ENCODE measurements around the gene RASL10B.

Gene RASL10B

DNA sequence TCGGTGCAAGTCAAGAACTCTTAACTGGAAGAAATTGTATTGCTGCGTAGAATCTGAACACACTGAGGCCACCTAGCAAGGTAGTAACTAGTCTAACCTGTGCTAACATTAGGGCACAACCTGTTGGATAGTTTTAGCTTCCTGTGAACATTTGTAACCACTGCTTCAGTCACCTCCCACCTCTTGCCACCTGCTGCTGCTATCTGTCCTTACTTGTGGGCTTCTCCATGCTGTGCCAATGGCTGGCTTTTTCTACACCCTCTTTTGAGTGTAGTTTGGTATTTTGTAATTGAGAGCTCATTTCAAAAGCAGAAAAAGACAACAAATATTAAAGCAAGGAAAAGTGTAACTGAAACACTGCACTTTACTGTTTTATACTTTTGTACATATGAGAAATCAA lies 7.7 kb upstream of the RASL10B start:
- no peak for DNase-seq

DNA sequence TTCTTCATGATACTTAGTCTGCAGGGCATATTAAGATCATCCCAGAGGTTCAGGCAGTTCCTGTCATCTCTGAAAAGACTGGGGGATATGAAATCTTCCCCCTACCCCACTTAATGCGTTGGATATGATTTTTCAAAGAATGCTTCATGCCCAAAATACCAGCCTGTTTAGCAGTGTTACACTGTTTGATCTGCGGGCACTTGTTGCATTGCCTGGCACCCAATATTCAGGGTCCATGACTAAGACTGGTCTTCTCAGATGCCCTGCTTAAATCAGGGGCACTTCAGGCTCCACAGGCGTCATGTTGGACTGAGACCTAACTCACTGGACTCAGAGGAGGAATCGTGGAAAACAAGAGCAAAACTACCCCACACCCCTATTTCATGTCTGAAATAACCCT lies 6.4 kb upstream of the RASL10B start:
- DNase-seq = no peak

DNA sequence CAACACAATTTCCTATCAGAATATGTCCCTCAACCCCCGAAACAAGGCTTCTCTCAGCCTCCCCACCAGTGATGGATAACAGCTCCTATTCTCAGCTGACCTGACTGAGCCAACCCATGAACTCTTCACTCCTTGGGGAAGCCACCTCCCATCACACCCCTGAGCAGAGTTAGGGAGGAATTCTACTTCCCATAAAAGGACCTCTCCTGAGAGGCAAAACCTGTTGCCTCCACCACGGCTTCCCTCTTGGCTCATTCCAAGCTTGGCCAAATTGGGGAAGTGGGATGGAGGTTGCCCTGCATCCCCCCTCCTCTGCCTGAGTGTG lies 5.7 kb upstream of the RASL10B start:
- no peak for DNase-seq

DNA sequence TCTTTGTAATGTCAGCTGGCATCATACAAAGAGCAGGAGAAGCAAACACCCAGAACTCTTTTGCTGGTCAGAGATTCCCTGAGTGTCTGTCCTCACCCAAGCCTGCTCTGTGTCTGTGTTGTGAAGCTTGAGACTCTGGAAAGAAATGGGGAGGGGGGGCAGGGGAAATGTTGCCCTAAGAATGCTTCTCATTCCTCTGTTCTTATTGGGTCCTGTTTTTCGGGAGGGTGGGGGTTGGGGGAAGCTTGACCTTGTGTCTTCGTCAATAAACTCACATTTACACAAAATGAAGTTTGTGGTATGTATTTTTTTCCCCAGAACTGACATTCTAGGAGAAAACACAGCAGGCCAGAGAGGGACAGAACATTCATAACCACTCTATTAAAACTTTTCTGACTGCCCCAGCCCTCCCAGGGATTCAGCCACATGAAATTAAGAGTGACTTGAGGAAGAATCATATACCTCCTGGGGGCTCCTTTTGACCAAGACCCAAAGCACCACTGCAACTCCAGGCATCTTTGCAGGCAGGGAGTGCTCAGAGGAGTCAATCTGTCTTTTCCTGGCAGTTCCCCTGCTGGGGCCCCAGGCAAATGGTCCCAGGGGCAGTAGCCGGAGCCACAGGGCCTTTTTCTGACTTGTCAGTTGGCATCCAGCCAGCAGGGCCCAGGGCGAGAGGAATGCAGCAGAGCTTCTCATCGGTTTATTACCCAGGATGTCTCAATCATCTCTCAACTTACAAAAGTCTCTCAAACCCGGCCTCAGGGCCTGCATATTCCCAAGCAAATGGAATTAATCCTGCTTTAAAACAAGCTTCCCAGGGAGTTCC lies 5.1 kb upstream of the RASL10B start:
- DNase-seq = peak; percentile 82

DNA sequence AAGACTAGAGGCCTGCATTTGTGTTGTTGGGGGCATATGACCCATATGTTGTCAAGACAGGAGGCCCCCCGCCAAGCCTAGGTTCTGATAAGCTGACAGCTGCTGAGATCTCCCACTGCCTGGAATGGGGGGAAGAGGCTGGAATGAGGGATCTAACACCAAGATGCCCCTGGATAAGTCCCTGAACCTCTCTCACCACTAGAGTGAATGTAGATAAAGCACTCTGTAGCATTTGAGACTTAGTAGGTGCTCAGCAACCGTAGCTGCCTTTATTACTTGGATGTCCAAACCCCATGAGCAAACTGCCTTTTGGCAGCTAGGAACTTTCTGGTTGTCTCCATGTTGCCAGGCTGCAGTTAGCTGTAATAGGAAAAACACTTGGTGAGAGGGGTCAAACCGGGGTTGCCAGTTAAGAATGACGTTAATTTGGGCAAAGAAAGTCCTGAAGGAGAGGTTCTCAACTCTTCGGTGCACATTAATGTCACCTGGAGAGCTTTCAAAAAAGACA lies 4.4 kb upstream of the RASL10B start:
- no peak for DNase-seq

DNA sequence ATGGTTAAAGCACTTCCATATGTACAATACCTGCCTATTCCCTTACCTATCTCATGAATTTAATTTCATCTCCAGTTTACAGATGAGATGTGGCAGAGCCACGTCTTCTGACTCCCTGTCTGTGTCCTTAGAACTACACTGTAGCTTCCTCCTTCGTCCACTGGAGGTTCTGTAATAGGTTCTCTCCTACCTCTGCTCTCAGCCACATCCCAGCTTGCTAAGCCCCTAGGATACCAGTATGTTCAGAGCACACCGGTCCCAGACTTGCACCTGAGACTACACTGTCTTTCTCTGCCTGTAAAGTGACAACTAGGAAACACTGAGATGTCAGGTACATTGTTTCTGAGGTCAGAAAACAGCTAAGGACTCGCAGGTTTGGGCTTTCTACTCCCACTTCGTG lies 3.8 kb upstream of the RASL10B start:
- no peak for DNase-seq

DNA sequence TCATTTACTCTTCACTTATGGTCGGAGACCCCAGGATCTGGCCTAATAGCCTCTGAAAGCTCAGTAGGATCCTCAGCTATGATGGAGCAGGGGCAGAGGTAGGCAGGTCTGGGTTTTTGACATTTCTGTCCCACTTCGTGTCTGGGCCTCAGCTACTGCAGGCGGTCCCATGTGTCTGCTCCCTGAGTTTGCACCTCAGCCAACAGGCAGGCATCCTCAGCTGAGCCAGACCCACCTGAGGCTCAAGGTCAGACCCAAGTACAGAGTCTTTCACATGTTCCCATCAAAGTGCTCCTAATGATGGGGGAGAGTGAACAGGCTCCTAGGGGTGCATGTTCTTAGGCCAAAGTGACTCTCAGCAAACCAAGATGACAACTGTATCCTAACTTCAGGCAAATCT lies 2.9 kb upstream of the RASL10B start:
- no peak for DNase-seq

DNA sequence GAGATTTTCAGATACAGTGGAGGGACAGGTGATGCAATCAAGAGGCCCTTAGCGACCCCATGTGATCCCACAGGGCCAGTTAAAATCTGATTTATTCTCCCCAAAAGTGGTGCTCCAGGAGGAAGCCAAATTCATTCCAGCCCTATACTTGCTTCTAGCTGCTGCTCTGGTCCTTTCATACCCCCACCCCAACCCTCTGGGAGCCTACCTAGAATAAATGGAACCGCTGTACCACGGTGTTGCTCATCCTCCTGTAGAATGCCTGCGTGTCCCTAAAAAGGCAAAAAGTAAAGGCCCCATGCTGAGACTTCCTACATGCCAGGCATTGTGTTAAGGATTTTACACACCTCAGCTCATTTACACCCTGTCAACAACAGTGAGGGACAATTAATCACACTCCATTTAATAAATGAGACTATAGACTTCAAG lies 2.0 kb upstream of the RASL10B start:
- no peak for DNase-seq

DNA sequence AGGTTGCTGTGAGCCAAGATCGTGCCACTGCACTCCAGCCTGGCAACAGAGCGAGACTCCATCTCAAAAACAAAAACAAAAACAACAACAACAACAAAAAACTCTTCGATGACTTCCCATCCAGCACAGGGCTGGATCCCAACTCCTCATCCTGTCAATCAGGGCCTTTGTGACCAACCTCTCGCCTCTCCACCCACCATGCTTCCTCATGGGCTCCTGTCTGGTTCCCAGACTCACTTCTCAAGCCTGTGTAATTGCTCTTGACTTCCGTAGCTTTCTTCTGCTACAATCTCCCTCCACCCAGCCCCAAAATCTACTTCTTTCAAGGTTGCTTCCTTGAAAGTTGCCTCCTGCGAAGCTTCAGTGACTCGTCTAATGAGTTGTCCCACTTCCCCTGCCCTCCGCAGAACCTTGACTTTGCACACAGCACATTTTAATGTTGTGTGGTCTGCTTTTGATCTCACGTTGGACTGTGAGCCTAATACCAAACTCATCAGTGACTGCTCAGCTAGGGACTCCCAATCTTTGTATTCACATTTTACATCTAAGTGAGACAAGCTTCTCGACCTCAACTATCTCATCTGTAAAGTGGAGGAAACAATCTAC lies 936 bp upstream of the RASL10B start:
- DNase-seq = no peak

DNA sequence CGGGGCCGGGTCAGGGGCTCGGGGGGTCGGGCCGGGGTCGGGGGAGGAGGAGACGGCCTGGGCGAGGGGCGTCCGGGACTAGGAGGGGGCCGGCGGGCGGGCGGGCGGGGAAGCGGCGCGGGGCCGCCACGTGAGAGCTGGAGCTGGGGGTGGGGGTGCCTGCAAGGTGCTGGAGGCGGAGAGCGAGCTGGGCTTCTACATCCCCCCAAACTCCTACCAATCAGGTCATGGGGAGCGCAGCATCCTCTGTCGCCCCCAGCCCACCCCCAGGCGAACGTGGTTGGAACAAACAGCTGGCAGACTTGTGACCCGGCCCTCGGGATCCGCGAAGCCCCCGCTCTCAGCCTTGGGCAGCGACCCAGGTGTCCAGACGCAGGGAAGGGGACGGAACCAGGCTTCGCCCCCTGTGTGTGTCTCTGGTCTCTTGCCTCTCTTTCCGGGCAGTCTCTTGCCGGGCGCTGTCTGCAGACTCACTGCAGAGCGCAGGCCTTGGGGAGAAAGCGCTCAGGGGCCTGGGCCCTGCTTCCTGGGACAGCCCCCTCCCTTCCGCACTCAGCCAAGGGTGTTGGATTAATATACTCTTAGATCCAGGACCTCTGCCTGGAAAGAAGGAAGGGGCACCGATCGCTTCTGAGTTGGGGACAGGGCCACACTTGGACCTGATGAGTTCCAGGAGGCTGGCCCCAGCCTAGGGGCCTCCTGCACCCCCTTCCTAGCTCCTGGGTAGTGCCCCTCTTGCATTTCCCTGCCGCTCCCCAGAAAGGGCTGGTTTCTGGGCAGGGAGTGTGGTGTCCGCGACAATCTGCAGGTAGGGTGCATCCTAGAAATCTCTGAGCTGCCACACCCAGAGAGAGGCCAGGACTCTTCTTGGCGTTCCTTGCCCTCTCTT lies 722 bp downstream of the RASL10B start:
- DNase-seq = no peak

DNA sequence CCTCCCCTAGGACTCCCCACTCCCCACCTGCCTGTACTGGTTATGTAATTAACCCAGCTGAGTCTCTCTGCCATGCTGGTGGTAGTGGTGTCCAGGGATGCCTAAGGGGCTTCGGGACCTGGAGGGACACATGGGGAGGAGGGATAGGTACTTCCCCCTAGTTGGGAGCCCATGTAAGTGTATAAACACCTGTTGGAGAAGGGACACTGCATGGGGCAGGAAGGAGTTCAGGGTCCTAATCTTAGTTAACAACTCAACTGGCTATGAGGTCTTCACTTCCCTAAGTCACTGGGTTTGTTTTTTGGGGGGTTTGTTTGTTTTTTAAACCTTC lies 1.3 kb downstream of the RASL10B start:
- DNase-seq = no peak

DNA sequence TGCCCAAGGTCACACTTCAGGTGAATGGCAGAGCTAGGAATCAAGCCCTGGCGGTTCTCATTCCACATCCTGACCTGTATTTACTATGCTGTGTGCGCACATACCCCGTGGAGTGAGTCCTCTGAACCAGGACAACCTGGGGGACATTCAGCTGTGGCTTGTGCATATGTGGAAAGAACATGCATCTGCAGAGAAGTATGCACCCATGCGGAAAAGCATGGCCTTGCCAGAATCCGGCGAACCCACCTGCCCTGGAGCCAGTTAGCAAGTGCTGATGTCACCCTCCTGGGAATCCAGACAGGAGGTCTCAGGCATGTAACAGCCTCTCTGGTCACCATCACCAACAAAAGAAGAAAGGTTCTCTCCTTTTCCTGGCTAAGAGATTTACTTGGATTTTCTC lies 1.9 kb downstream of the RASL10B start:
- no peak for DNase-seq

DNA sequence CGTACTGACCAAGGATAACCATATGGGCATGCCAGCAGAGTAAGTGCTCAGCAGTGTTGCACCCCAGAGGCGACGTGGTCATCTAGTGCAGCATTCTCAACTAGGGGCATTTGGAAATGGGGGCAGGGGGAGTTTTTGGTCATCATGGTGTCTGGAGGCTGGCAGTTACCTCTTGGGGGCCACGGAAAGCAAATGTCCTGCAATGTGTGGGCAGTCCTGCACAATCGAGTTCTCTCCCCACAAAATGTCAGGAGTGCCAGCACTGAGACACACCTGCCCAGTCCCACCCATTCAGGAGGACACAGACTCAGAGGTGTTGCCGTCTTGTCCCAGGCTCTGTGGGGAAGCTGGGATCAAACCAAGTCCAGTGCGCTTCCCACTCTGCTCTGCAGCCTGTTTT lies 3.0 kb downstream of the RASL10B start:
- no peak for DNase-seq

DNA sequence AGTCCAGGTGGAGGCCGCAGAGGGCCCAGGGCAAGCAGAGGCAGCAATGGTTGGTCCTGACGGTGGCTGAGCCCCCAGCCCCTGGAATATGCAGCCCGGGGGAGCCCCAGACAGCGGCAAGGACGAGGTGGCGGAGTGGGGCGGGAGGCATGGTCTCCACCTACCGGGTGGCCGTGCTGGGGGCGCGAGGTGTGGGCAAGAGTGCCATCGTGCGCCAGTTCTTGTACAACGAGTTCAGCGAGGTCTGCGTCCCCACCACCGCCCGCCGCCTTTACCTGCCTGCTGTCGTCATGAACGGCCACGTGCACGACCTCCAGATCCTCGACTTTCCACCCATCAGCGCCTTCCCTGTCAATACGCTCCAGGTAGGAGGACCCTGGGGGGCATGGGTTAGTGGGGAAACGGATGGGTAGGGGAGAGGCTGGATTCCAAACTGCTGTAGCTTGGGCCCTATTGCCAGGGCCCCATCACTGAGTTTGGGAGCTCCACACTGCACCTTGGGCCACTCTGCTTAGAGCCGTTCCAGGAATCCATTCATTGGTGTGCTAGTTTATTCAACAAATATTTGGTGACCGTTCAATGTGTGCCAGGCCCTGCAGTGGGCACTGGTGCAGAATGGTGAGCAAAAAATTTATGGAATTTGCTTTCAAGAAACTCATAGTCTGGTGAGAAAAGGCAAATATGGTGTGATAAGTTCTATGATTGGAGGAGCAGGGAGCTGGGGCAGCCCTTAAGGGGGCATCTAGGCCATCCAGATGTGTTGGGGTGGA lies 3.8 kb downstream of the RASL10B start:
- DNase-seq = no peak

DNA sequence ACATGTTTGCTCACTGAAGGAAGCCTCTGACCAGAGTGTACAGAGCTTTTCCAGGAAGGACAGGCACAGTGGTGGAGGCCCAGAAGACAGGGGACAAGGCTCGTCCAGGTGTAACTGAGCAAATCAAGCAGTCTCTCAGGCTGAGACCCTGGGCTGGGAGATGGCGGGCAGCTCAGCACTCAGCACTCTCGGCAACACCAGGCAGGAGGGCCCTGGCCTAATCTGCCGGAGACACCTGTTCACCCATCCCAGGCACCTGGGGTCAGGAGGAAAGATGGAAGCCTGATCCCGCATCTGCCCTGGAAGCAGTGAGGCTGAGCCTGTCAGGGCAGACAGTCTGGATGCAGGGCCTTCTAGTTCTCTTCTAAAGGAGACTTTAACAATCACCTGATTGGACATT lies 4.8 kb downstream of the RASL10B start:
- DNase-seq = no peak

DNA sequence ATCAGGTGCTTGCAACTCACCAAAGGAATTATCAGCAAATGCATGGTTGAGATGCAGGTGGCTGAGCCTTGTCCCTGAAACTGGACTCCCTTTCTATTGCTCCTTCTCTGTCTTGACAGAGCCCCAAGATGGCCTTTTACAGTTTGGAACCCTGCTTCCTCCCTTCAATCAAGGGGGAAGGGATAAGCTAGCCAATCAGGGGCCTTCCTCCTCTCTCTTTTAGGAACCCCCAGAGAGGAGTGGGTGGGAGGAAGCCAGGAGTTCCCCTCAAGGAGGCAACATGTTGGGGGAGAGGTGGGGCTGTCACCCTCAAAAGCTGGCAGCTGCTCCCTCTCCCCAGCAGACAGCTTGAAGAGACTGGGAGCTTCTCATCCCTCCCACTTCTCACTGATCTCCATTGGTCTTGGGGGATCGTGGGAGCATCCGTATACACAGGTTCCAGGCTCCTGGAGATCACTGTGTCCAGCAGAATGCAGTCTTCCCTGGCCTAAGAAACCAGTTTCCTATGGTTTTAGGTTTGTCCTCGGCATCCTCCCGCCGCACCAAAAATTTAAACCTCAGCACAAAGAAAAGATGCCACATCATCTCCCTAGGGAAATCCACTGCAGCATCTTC lies 7.2 kb downstream of the RASL10B start:
- DNase-seq = no peak

DNA sequence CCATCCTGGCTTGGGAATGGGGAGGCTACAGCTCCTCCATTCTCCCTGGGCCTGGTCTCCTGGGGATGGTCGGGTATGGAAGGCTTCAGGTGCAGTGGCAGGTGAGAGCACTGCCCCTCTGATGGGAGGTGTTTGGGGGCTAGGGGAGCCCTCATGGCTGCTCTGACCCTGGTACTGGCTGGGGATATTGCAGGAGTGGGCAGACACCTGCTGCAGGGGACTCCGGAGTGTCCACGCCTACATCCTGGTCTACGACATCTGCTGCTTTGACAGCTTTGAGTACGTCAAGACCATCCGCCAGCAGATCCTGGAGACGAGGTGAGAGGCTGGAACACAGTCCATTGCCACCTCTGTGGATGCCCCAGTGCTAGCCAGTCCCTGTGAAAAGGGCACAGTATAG lies 8.8 kb downstream of the RASL10B start:
- no peak for DNase-seq

DNA sequence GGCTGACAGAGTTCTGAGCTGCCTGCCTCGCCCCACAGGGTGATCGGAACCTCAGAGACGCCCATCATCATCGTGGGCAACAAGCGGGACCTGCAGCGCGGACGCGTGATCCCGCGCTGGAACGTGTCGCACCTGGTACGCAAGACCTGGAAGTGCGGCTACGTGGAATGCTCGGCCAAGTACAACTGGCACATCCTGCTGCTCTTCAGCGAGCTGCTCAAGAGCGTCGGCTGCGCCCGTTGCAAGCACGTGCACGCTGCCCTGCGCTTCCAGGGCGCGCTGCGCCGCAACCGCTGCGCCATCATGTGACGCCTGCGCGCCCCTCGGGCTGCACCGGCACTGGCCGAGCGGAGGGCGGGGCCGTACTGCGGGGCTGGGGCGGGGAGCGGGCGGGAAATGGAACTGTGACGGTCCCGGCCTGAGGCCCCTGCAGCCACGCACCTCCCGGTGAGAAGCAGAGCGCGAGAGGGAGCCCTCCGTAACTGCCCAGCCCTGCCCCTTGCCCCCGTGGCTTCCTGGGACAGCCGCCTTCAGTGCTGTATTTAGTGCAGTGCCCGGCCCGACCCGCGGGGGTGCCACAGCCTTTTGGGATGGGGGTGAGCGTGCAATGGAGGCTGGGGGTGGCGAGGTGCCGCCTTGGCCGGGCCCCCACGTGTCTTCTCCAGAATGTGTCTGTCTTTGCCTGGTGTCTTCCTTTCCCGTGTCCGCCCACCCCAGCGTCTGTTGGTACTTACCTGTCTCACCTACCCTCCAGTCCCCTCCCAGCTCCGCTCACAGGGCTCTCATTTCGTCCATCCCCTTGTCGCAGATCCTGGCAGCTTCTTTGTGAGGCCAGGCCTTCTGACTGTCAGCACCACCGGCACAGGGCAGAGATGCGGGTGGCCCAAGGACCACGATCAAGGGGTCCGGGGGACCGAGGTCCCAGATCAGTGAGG lies 9.8 kb downstream of the RASL10B start:
- DNase-seq = no peak

DNA sequence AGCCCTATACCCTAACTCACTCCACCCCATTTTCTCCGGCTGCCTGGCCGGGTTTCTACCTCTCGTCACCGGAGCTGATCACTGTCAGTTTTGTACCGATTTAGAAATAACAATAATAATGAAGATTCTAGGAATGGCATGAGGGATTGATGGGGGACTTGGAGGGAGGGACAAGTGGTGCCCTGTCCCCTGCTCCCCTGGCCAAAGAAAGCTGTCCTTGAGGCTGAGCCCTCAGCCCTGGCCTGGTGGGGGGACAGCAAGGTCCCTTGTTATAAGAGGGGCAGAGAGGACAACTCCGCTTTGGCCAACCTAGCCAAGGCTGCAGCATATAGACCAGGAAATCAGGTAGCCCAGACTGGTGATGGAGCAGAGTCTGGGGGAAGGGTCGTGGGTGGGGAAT lies 11.1 kb downstream of the RASL10B start:
- no peak for DNase-seq

DNA sequence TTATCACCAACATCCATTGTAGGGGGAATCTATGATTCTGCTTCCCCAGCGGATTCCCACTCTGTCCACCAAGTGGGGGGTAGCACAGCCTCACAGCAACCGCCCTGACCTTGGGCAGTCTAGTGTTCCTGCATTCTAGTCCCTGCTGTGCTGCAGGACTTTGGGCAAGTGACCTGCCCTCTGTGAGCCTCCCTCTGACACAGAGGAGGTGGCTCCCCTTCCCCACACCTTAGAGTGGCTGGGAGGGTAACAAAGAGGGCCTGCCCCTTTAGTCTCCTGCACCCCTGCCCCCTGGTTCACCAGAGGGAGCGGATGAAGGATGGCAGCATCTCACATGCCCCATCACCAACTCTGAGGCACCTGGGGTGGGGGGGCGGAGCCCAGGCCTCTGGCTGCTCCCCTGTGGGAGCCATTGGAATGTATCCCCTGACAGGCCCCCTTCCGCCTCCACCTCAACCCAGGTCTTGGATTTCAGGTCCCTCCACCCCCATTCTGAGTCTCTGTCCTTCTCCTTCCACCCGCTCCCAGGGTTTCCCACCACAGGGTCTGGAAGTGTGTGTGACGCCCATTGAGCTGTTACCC lies 11.5 kb downstream of the RASL10B start:
- DNase-seq = no peak

All from RPMI8226 (cell line).